Erythroblast (primary cell): ENCODE data around the gene FGD6.
"Not testable (repeated sequence)": the region's sequence is repeated elsewhere in the genome, so short reads cannot be mapped to it uniquely, and the experiment has no call there.

Experiments
- GATA1 ChIP-seq: IDR thresholded peaks from 2 replicates; pipeline ENCODE4 v1.6.1; 2011; ENCODE audit warnings: low read depth, mild to moderate bottlenecking, control low read depth, low read length, moderate library complexity
- POLR2A ChIP-seq: IDR thresholded peaks from 2 replicates; pipeline ENCODE4 v1.6.1; 2011; ENCODE audit warnings: mild to moderate bottlenecking, low read length

GRCh38 chr12:95095866-95096265, 121.4 kb downstream of the FGD6 start:
- TF ChIP-seq POLR2A, GATA1: not testable (repeated sequence)
